MM.1S (cell line): ENCODE data around the gene C1QL4.

Source experiments
- DNase-seq: peaks from one replicate; pipeline ENCODE4 v3.0.0-alpha.2; 2015
- H2AFZ ChIP-seq: fragments of 300-600 bp; sonication (generic); 2 replicates; pipeline ENCODE4 v1.6.0; 2016; ENCODE audit warnings: antibody characterized with exemption, low read length
- H3F3A ChIP-seq: fragments of 300-600 bp; sonication (generic); 2 replicates; pipeline ENCODE4 v1.6.1; 2016; ENCODE audit warnings: mild to moderate bottlenecking, antibody characterized with exemption, low read length, moderate library complexity, mixed read lengths; ENCODE audit not compliant: insufficient read depth
- H3K27ac ChIP-seq: fragments of 300-600 bp; sonication (generic); 2 replicates; pipeline ENCODE4 v1.5.1; 2016; ENCODE audit warnings: mild to moderate bottlenecking, low read length
- H3K27me3 ChIP-seq: fragments of 300-600 bp; sonication (generic); replicated peaks from 2 replicates; pipeline ENCODE4 v1.6.0; 2016; ENCODE audit warnings: low read length; ENCODE audit not compliant: insufficient read depth
- H3K36me3 ChIP-seq: fragments of 300-600 bp; sonication (generic); replicated peaks from 2 replicates; pipeline ENCODE4 v1.6.1; 2016; ENCODE audit warnings: mild to moderate bottlenecking, low read length, mixed read lengths; ENCODE audit not compliant: insufficient read depth
- H3K4me1 ChIP-seq: fragments of 300-600 bp; sonication (generic); 2 replicates; pipeline ENCODE4 v1.6.1; 2016; ENCODE audit warnings: low read length, mixed read lengths
- H3K4me2 ChIP-seq: fragments of 300-600 bp; sonication (generic); 2 replicates; pipeline ENCODE4 v1.6.0; 2016; ENCODE audit warnings: low read depth, low read length
- H3K4me3 ChIP-seq: fragments of 300-600 bp; sonication (generic); 2 replicates; pipeline ENCODE4 v1.5.1; 2016; ENCODE audit warnings: low read length, mixed read lengths
- H3K79me2 ChIP-seq: fragments of 300-600 bp; sonication (generic); 2 replicates; pipeline ENCODE4 v1.6.1; 2016; ENCODE audit warnings: mixed run types, low read length, mixed read lengths
- H3K9ac ChIP-seq: fragments of 300-600 bp; sonication (generic); 2 replicates; pipeline ENCODE4 v1.6.1; 2016; ENCODE audit warnings: low read length, mixed read lengths
- H3K9me2 ChIP-seq: fragments of 300-600 bp; sonication (generic); replicated peaks from 2 replicates; pipeline ENCODE4 v1.6.1; 2016; ENCODE audit warnings: mild to moderate bottlenecking, low read length, mixed read lengths; ENCODE audit not compliant: insufficient read depth
- H3K9me3 ChIP-seq: fragments of 300-600 bp; sonication (generic); replicated peaks from 2 replicates; pipeline ENCODE4 v1.6.1; 2016; ENCODE audit warnings: mild to moderate bottlenecking, low read length, mixed read lengths; ENCODE audit not compliant: insufficient read depth
- H4K20me1 ChIP-seq: fragments of 300-600 bp; sonication (generic); 2 replicates; pipeline ENCODE4 v1.6.1; 2016; ENCODE audit warnings: mild to moderate bottlenecking, low read length, moderate library complexity, mixed read lengths; ENCODE audit not compliant: insufficient read depth
- CTCF ChIP-seq: fragments of 300-600 bp; sonication (generic); IDR thresholded peaks from 2 replicates; pipeline ENCODE4 v1.5.1; 2016; ENCODE audit warnings: antibody characterized with exemption, low read length, mixed read lengths
- EZH2 ChIP-seq: fragments of 300-600 bp; sonication (generic); optimal IDR thresholded peaks from 2 replicates; pipeline ENCODE3; 2017; ENCODE audit warnings: low read depth, mild to moderate bottlenecking, antibody characterized with exemption, low read length, mixed read lengths
- EZH2phosphoT487 ChIP-seq: fragments of 300-600 bp; sonication (generic); IDR thresholded peaks from 2 replicates; pipeline ENCODE4 v1.6.1; 2018; ENCODE audit warnings: antibody characterized with exemption, low read length

The C1QL4 gene

DNA sequence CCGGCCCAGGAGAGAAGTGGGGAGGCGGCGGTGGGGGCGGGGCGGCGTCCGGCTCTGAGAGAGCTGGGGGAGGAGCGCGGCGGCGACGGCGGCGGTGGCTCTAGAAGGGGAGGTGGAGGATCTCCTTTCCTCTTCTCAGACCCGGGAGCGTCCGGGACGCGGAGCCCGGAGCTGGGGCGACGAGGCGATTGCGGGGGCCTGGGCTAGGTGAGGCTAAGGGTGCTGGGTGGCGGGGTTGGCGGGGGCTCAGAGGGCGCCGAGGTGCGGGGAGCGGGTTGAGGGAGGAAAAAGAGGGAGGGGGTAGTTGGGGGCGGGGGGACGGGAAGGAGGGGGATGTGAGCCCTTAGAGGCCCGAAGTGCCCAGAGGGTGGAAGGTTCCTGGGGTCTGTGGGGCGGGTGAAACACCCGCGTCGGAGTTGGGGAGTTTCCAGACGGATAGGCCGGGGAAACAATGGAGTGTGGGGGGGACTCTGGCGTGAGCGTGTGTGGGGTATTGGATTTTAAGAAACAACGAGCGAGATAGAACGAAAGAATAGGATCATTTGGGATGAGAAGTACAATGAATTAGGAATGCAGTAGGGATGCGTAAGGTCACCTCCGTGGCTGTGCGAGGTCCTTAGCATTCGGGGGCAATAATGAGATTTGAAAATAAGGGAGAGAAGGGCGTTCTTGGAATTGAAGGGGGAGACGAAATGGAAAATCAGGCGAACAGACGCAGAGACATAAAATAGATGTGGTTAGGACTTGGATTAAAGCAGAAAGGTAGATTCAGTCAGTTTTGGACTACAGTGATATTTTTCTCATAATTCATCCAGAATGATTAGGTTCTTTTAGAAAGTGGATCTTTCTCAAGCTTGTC, 30.6 kb upstream of the C1QL4 start, which contains the start of gene SPATS2:
Gene SPATS2, plus strand, starts transcription at position 82 of the 859 bp plus-strand sequence. CDS start 93,551 bp downstream, outside the sequence.
- Histone ChIP-seq H3K4me1 (peaks cover 23% of the 10 kb centered on the region), H3K4me2 (peak within 1 kb of the TSS; percentile 98), H3F3A (peaks cover 41% of the 10 kb centered on the region), H3K79me2 (peaks cover 57% of the 10 kb centered on the region), H3K9me2 (no peaks in the 10 kb centered on the region), H3K4me3 (peak within 1 kb of the TSS; percentile 86), H2AFZ (peak within 1 kb of the TSS; percentile 97), H3K27ac (peak within 1 kb of the TSS; percentile 96), H3K27me3 (no peaks in the 10 kb centered on the region), H4K20me1 (no peaks in the 10 kb centered on the region), H3K36me3 (peaks cover 3% of the 10 kb centered on the region; the same call in 1 of the 2 replicates), H3K9me3 (no peaks in the 10 kb centered on the region), H3K9ac (peak within 1 kb of the TSS; percentile 97)
- DNase-seq, result peak; percentile 33
- TF ChIP-seq EZH2, result no peak
- TF ChIP-seq EZH2phosphoT487, result no peak
- TF ChIP-seq CTCF, result no peak

DNA sequence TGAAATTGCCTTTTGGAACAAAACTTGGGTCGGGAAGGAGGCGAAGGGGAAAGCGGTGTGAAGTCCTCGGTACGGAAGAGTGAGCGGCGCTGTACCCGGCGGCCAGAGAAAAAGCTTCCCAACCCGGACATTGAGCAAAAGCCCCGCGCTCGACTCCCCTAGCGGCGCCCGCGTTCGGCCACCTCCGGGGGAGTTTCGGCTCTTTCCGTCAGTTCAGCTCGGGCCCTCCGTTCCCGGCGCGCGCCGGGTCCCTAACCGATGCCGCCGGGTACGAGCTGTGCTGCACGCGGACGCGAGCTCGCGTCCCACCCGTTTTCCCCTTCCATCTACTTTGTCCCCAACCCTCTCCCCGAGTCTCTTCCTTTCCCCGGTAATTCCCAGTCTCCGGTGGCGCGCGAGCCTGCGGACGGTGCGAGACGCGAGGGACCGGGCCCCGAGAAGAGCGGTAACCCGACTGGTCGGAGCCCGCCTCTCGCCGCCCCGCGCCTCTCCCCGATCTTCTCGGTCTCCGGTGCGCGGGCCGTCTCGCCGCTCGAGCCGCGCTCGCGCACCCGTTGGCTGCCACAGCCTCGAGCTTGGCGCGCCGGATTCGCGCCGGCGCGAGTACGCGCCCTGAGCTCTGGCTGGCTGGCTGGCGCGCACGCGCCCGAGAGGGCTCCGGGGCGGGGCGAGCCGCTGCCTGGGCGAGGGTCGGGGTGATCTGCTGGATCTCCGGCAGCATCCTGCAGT, 29.8 kb upstream of the C1QL4 start:
- H3K79me2 ChIP-seq, result peaks cover 49% of the 10 kb centered on the region
- H3K9ac ChIP-seq, result peak overlapping the region; percentile 97
- no peaks in the 10 kb centered on the region for H3K9me3 ChIP-seq
- no peaks in the 10 kb centered on the region for H4K20me1 ChIP-seq
- H2AFZ ChIP-seq, result peak overlapping the region; percentile 97
- TF ChIP-seq CTCF (peak; percentile 13; the same call in 1 of the 2 replicates), EZH2 (no peak), EZH2phosphoT487 (no peak)
- peak overlapping the region; percentile 59 for H3K4me2 ChIP-seq
- H3F3A ChIP-seq, result peaks cover 41% of the 10 kb centered on the region
- H3K27me3 ChIP-seq, result no peaks in the 10 kb centered on the region
- 0 out of 2 replicates have a peak, but pooled peaks cover 3% of the 10 kb centered on the region for H3K36me3 ChIP-seq
- peak; percentile 97 for DNase-seq
- H3K27ac ChIP-seq, result peak overlapping the region; percentile 96
- peaks cover 23% of the 10 kb centered on the region for H3K4me1 ChIP-seq
- peak overlapping the region; percentile 86 for H3K4me3 ChIP-seq
- no peaks in the 10 kb centered on the region for H3K9me2 ChIP-seq

DNA sequence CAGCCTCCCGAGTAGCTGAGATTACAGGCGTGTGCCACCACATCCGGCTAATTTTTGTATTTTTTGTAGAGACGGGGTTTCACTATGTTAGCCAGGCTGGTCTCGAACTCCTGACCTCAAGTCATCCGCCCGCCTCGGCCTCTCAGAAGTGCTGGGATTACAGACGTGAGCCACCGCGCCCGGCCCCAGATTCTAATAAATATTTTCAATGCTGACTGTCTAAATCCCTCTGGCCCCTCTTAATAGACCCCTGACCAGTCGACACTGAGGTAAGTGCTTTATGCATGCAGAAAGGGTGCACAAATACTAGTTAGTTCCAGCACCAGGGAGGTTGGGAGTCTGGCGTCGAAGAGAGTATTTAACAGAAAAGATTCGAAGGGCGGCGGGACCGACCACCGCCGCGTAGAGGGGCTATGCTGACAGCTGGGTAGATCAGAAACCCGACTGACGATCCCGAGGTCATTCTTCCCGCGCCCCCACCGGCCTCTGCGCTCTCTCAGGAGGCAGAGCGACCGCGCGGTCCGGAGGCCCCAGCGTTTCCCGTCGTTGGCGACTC, 29.2 kb upstream of the C1QL4 start:
- H3K27ac ChIP-seq, result peak overlapping the region; percentile 96
- H3K9me2 ChIP-seq, result no peaks in the 10 kb centered on the region
- H3K9ac ChIP-seq, result peak overlapping the region; percentile 97
- H2AFZ ChIP-seq, result peak overlapping the region; percentile 97
- 0 out of 2 replicates have a peak, but pooled peaks cover under 1% of the 10 kb centered on the region for H3K36me3 ChIP-seq
- H4K20me1 ChIP-seq, result no peaks in the 10 kb centered on the region
- peaks cover 42% of the 10 kb centered on the region for H3K79me2 ChIP-seq
- DNase-seq, result no peak
- H3K27me3 ChIP-seq, result no peaks in the 10 kb centered on the region
- no peaks in the 10 kb centered on the region for H3K9me3 ChIP-seq
- peak overlapping the region; percentile 59 for H3K4me2 ChIP-seq
- peaks cover 16% of the 10 kb centered on the region for H3K4me1 ChIP-seq
- H3F3A ChIP-seq, result peaks cover 41% of the 10 kb centered on the region
- TF ChIP-seq EZH2phosphoT487, result no peak
- no peak for TF ChIP-seq EZH2
- peak overlapping the region; percentile 86 for H3K4me3 ChIP-seq
